HepG2 (cell line): ENCODE measurements around the gene PNKD. TPM values are rescaled to one million over a fixed set of nuclear protein-coding genes. Genes with fewer than 3 reads are reported as not detected.

ENCODE experiments used
- ASH2L ChIP-seq: fragments of 300-600, 200-600 bp; sonication (generic); IDR thresholded peaks from 2 replicates; pipeline ENCODE4 v1.7.0; 2017; ENCODE audit warnings: low read depth, mild to moderate bottlenecking, moderate library complexity, mixed read lengths, low read length; ENCODE audit not compliant: insufficient read length
- DPF2 ChIP-seq: sonication (generic); formaldehyde crosslinking; IDR thresholded peaks from 2 replicates; pipeline ENCODE4 v1.4.0; 2020; ENCODE audit warnings: mild to moderate bottlenecking, low read depth, missing genetic modification reagents, borderline replicate concordance
- KLF11 ChIP-seq: IDR thresholded peaks from 2 replicates; pipeline ENCODE4 v1.6.1; 2016; ENCODE audit warnings: missing compliant biosample characterization
- ONECUT2 ChIP-seq: sonication (generic); formaldehyde crosslinking; IDR thresholded peaks from 2 replicates; pipeline ENCODE4 v1.4.0; 2020; ENCODE audit warnings: missing genetic modification reagents
- POLR2G ChIP-seq: fragments of 200-400 bp; formaldehyde crosslinking; IDR thresholded peaks from 2 replicates; pipeline ENCODE4 v1.6.1; 2018; ENCODE audit warnings: mild to moderate bottlenecking, low read depth, low read length, moderate library complexity
- RCOR2 ChIP-seq: IDR thresholded peaks from 2 replicates; pipeline ENCODE4 v1.6.1; 2016; ENCODE audit warnings: missing biosample characterization, missing genetic modification reagents
- ZFAT ChIP-seq: sonication (generic); formaldehyde crosslinking; conservative IDR thresholded peaks from 2 replicates; pipeline ENCODE4 v1.8.1; 2023; ENCODE audit warnings: missing genetic modification reagents, inconsistent platforms
- ZNF124 ChIP-seq: sonication (generic); formaldehyde crosslinking; IDR thresholded peaks from 2 replicates; pipeline ENCODE4 v1.4.0; 2020; ENCODE audit warnings: missing genetic modification reagents
- ZNF253 ChIP-seq: sonication (generic); formaldehyde crosslinking; IDR thresholded peaks from 2 replicates; pipeline ENCODE4 v1.8.0; 2022; ENCODE audit warnings: mild to moderate bottlenecking, missing genetic modification reagents, borderline replicate concordance
- ZSCAN12 ChIP-seq: sonication (generic); formaldehyde crosslinking; IDR thresholded peaks from 2 replicates; pipeline ENCODE4 v1.9.0; 2021; ENCODE audit warnings: mild to moderate bottlenecking, missing genetic modification reagents
- polyA plus RNA-seq, 8 experiments: library from polyadenylated mRNA; depleted of rRNA in 3 of 8; stranded (reverse) in 7 of 8; unstranded in 1 of 8; fragments of >200 nt; fragmentation: Illumina TruSeq in 4 of 8; extraction: Trizol in 4 of 8; gene quantifications; 2 replicates each; pipeline versions ENCODE4 v1.2.1 to v1.2.3, GENCODE V29; 2011 to 2016; ENCODE audit warnings: low read depth in 4 of 8, missing spikeins in 1 of 8, mixed read lengths in 1 of 8; ENCODE audit not compliant: insufficient read depth in 1 of 8
- total RNA-seq, 5 experiments: library from RNA; depleted of rRNA; stranded (reverse); fragments of >200 nt; fragmentation: Illumina TruSeq; extraction: Trizol; gene quantifications; 2 replicates each; pipeline ENCODE4 v1.2.3, GENCODE V29; 2016; ENCODE audit warnings: low read depth in 1 of 5
- TF ChIP-seq, protein P1 (sequence below), 2 experiments: sonication (generic) in 1 of 2; formaldehyde crosslinking in 1 of 2; IDR thresholded peaks; 2 replicates each; pipeline versions ENCODE4 v1.4.0 to v1.6.1; 2018 to 2020; ENCODE audit warnings: missing genetic modification reagents in 2 of 2, borderline replicate concordance in 1 of 2, low read depth in 1 of 2, mild to moderate bottlenecking in 1 of 2, missing biosample characterization in 1 of 2
- TF ChIP-seq, protein P2 (sequence below): IDR thresholded peaks from 2 replicates; pipeline ENCODE4 v1.6.1; 2018; ENCODE audit warnings: missing genetic modification reagents, mild to moderate bottlenecking, missing compliant biosample characterization
- TF ChIP-seq, protein P3 (sequence below): sonication (generic); formaldehyde crosslinking; IDR thresholded peaks from 2 replicates; pipeline ENCODE4 v1.5.1; 2020; ENCODE audit warnings: mild to moderate bottlenecking, missing genetic modification reagents, moderate library complexity
- TF ChIP-seq, protein P4 (sequence below): sonication (generic); formaldehyde crosslinking; IDR thresholded peaks from 2 replicates; pipeline ENCODE4 v1.5.0; 2020; ENCODE audit warnings: mild to moderate bottlenecking, missing genetic modification reagents, moderate library complexity

The PNKD gene
- total and polyA plus RNA-seq, 2 of the 13 experiments (the other 11 are each of a cell fraction or from before 2014, with no cell fraction given) = 55.9 to 80.4 TPM

DNA sequence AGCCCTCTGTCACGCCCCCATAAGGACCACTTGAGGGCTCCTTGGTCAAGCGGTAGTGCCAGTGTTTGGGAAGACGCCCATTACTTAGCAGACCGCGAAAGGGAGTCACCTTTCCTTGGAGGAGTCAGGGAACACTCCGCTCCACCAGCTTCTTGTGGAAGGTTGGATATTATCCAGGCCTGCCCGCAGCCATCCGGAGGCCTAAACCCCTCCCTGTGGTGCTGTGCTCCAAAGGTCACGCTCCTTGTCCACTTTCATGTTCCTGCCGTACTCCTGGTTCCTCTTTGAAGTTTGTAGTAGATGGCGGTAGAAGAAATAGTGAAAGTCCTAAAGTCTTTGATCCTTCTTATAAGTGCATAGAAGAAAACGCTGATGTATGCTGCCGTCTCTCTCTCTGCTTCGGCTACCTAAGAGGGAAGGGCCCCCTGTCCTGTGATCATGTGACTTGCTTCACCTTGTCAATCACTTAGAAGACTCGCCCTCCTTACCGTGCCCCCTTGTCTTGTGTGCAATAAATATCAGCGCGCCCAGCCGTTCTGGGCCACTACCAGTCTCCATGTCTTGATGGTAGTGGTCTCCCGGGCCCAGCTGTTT, 84.6 kb downstream of the PNKD start (continued):
- TF ChIP-seq, protein P1, sequence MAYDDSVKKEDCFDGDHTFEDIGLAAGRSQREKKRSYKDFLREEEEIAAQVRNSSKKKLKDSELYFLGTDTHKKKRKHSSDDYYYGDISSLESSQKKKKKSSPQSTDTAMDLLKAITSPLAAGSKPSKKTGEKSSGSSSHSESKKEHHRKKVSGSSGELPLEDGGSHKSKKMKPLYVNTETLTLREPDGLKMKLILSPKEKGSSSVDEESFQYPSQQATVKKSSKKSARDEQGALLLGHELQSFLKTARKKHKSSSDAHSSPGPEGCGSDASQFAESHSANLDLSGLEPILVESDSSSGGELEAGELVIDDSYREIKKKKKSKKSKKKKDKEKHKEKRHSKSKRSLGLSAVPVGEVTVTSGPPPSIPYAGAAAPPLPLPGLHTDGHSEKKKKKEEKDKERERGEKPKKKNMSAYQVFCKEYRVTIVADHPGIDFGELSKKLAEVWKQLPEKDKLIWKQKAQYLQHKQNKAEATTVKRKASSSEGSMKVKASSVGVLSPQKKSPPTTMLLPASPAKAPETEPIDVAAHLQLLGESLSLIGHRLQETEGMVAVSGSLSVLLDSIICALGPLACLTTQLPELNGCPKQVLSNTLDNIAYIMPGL (CRISPR knock-in tag; IDR thresholded peaks at IDR 0.05; ENCODE audit: borderline replicate concordance in 1 of 2, low read depth in 1 of 2) = peak; percentile 33 to 44; a peak in 1 of 4 replicates
- TF ChIP-seq, protein P2, sequence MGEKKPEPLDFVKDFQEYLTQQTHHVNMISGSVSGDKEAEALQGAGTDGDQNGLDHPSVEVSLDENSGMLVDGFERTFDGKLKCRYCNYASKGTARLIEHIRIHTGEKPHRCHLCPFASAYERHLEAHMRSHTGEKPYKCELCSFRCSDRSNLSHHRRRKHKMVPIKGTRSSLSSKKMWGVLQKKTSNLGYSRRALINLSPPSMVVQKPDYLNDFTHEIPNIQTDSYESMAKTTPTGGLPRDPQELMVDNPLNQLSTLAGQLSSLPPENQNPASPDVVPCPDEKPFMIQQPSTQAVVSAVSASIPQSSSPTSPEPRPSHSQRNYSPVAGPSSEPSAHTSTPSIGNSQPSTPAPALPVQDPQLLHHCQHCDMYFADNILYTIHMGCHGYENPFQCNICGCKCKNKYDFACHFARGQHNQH (CRISPR knock-in tag) = peak; percentile 41; the same call in 1 of the 2 replicates
- TF ChIP-seq ZSCAN12 = no peak
- peak; percentile 58 for TF ChIP-seq POLR2G
- no peak for TF ChIP-seq ONECUT2
- TF ChIP-seq KLF11 (CRISPR knock-in tag) = no peak; the same call in 1 of the 2 replicates
- TF ChIP-seq, protein P3, sequence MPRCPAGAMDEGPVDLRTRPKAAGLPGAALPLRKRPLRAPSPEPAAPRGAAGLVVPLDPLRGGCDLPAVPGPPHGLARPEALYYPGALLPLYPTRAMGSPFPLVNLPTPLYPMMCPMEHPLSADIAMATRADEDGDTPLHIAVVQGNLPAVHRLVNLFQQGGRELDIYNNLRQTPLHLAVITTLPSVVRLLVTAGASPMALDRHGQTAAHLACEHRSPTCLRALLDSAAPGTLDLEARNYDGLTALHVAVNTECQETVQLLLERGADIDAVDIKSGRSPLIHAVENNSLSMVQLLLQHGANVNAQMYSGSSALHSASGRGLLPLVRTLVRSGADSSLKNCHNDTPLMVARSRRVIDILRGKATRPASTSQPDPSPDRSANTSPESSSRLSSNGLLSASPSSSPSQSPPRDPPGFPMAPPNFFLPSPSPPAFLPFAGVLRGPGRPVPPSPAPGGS (CRISPR knock-in tag) = peak; percentile 26; the same call in 1 of the 2 replicates
- TF ChIP-seq DPF2 (CRISPR knock-in tag) = no peak
- no peak for TF ChIP-seq ZFAT
- TF ChIP-seq, protein P4, sequence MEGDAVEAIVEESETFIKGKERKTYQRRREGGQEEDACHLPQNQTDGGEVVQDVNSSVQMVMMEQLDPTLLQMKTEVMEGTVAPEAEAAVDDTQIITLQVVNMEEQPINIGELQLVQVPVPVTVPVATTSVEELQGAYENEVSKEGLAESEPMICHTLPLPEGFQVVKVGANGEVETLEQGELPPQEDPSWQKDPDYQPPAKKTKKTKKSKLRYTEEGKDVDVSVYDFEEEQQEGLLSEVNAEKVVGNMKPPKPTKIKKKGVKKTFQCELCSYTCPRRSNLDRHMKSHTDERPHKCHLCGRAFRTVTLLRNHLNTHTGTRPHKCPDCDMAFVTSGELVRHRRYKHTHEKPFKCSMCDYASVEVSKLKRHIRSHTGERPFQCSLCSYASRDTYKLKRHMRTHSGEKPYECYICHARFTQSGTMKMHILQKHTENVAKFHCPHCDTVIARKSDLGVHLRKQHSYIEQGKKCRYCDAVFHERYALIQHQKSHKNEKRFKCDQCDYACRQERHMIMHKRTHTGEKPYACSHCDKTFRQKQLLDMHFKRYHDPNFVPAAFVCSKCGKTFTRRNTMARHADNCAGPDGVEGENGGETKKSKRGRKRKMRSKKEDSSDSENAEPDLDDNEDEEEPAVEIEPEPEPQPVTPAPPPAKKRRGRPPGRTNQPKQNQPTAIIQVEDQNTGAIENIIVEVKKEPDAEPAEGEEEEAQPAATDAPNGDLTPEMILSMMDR (CRISPR knock-in tag) = no peak
- 0 out of 2 replicates have a peak, but pooled peaks have one; percentile 23 for TF ChIP-seq ZNF124
- TF ChIP-seq ZNF253 (CRISPR knock-in tag) = no peak
- peak; percentile 53 for TF ChIP-seq ASH2L
- TF ChIP-seq RCOR2 = no peak
